Progenitor cell of endocrine pancreas (in vitro differentiated cells): ENCODE results near the gene TECTB. TPM values are rescaled to one million over a fixed set of nuclear protein-coding genes. Genes with fewer than 3 reads are reported as not detected.

ENCODE experiments used
- DNase-seq: peaks from one replicate; pipeline ENCODE4 v3.0.0; 2021; ENCODE audit warnings: low spot score; ENCODE audit not compliant: unreplicated experiment
- H3K27ac Mint-ChIP-seq: 2 replicates; pipeline ENCODE4 v1.8.0; 2021; ENCODE audit warnings: mild to moderate bottlenecking, moderate library complexity, mixed read lengths
- H3K27me3 Mint-ChIP-seq: 2 replicates; pipeline ENCODE4 v1.8.0; 2021; ENCODE audit warnings: mixed read lengths
- H3K36me3 Mint-ChIP-seq: 2 replicates; pipeline ENCODE4 v1.8.0; 2022; ENCODE audit warnings: mixed read lengths; ENCODE audit not compliant: insufficient read depth
- H3K4me1 Mint-ChIP-seq: 2 replicates; pipeline ENCODE4 v1.8.0; 2021; ENCODE audit warnings: low read depth, mixed read lengths
- H3K4me3 Mint-ChIP-seq: 2 replicates; pipeline ENCODE4 v1.8.0; 2021; ENCODE audit warnings: low read depth, mild to moderate bottlenecking, moderate library complexity, mixed read lengths
- H3K9me3 Mint-ChIP-seq: 2 replicates; pipeline ENCODE4 v1.8.0; 2021; ENCODE audit warnings: low read depth, mixed read lengths
- CTCF ChIP-seq: fragments of 200-600 bp; sonication (generic); IDR thresholded peaks from one replicate; pipeline ENCODE4 v1.5.0; 2021; ENCODE audit warnings: antibody characterized with exemption, mild to moderate bottlenecking; ENCODE audit not compliant: unreplicated experiment
- total RNA-seq: library from RNA; stranded (reverse); gene quantifications from 2 replicates; pipeline ENCODE4 v1.2.1, GENCODE V29; 2021

TECTB gene
- total RNA-seq, 1 donor from 2014 or later, result not detected

- DNase-seq, result no peak
- no peak for TF ChIP-seq CTCF
- Mint-ChIP-seq H3K4me1 (no peaks in the 10 kb centered on the region), H3K27me3 (peaks cover 9% of the 10 kb centered on the region), H3K4me3 (no peak overlapping the region), H3K36me3 (no peaks in the 10 kb centered on the region), H3K9me3 (no peaks in the 10 kb centered on the region), H3K27ac (no peak overlapping the region)
These were observed 62.0 kb downstream of the TECTB start for GRCh38 chr10:112345202-112345601.

GRCh38 chr10:112345743-112346142 lies 62.5 kb downstream of the TECTB start:
- Mint-ChIP-seq H3K4me3 (no peak overlapping the region), H3K4me1 (no peaks in the 10 kb centered on the region), H3K27me3 (peaks cover 9% of the 10 kb centered on the region), H3K27ac (no peak overlapping the region), H3K36me3 (no peaks in the 10 kb centered on the region), H3K9me3 (no peaks in the 10 kb centered on the region)
- no peak for DNase-seq
- TF ChIP-seq CTCF, result no peak

- no peak for TF ChIP-seq CTCF
- Mint-ChIP-seq H3K4me3 (no peak overlapping the region), H3K27me3 (peaks cover 9% of the 10 kb centered on the region), H3K4me1 (no peaks in the 10 kb centered on the region), H3K36me3 (no peaks in the 10 kb centered on the region), H3K27ac (no peak overlapping the region), H3K9me3 (no peaks in the 10 kb centered on the region)
- no peak for DNase-seq
These were observed 63.6 kb downstream of the TECTB start for GRCh38 chr10:112346774-112347173.

GRCh38 chr10:112347709-112348671 lies 64.8 kb downstream of the TECTB start:
- DNase-seq, result no peak
- Mint-ChIP-seq H3K27ac (no peak overlapping the region), H3K9me3 (no peaks in the 10 kb centered on the region), H3K27me3 (peaks cover 6% of the 10 kb centered on the region), H3K4me3 (no peak overlapping the region), H3K4me1 (no peaks in the 10 kb centered on the region), H3K36me3 (no peaks in the 10 kb centered on the region)
- no peak for TF ChIP-seq CTCF

- DNase-seq, result no peak
- TF ChIP-seq CTCF, result no peak
These were observed 65.6 kb downstream of the TECTB start for GRCh38 chr10:112348759-112349158.

More at GRCh38 chr10:112348759-112349158, 65.6 kb downstream of the TECTB start:
- peaks cover 6% of the 10 kb centered on the region for H3K27me3 Mint-ChIP-seq
- H3K9me3 Mint-ChIP-seq, result no peaks in the 10 kb centered on the region
- H3K4me1 Mint-ChIP-seq, result no peaks in the 10 kb centered on the region
- H3K27ac Mint-ChIP-seq, result no peak overlapping the region
- H3K4me3 Mint-ChIP-seq, result no peak overlapping the region
- no peaks in the 10 kb centered on the region for H3K36me3 Mint-ChIP-seq
